H1 (cell line): ENCODE measurements around the gene MMADHC. TPM values are rescaled to one million over a fixed set of nuclear protein-coding genes. Genes with fewer than 3 reads are reported as not detected.

ENCODE experiments used
- CTCF ChIA-PET: fragments of 300-600 bp; sonication (Branson Sonifier 250); formaldehyde crosslinking; loops from one replicate; lab custom pipeline; 2021; ENCODE audit not compliant: partially characterized antibody; lab: Charles Lee
- POLR2A ChIA-PET: fragments of 300-600 bp; sonication (Branson Sonifier 250); formaldehyde crosslinking; loops from one replicate; lab custom pipeline; 2021; ENCODE audit warnings: inconsistent platforms; ENCODE audit not compliant: partially characterized antibody; lab: Charles Lee
- DNase-seq, 2 experiments: peaks; one replicate each; pipeline versions ENCODE4 v3.0.0 to v3.0.0-alpha.2; 2010 to 2022; ENCODE audit warnings: low spot score in 2 of 2, low read depth in 1 of 2, mixed read lengths in 1 of 2
- FAIRE-seq: peaks from 2 replicates; lab custom pipeline; 2011; peaks lifted over from hg19 to GRCh38; lab: Jason Lieb, UNC
- H2AFZ ChIP-seq: 2 replicates; pipeline ENCODE4 v1.8.1; 2012; ENCODE audit warnings: low read length, inconsistent platforms
- H2AK5ac ChIP-seq: 2 replicates; pipeline ENCODE4 v1.6.1; 2013; ENCODE audit warnings: low read depth, low read length
- H2BK120ac ChIP-seq: replicated peaks from 2 replicates; pipeline ENCODE3; 2013; ENCODE audit warnings: low read depth, low read length, inconsistent platforms
- H2BK12ac ChIP-seq: 2 replicates; pipeline ENCODE4 v1.6.1; 2013; ENCODE audit warnings: low read depth, low read length
- H2BK15ac ChIP-seq: 2 replicates; pipeline ENCODE4 v1.6.1; 2013; ENCODE audit warnings: low read length
- H2BK20ac ChIP-seq: 2 replicates; pipeline ENCODE4 v1.6.1; 2013; ENCODE audit warnings: low read length
- H2BK5ac ChIP-seq: 2 replicates; pipeline ENCODE4 v1.6.1; 2013; ENCODE audit warnings: low read depth, low read length
- H3K14ac ChIP-seq: 2 replicates; pipeline ENCODE4 v1.6.1; 2013; ENCODE audit warnings: inconsistent platforms; ENCODE audit not compliant: insufficient read length
- H3K18ac ChIP-seq: 2 replicates; pipeline ENCODE4 v1.6.1; 2013; ENCODE audit warnings: low read length; ENCODE audit errors: extremely low read depth
- H3K23ac ChIP-seq: 2 replicates; pipeline ENCODE4 v1.6.1; 2013; ENCODE audit warnings: inconsistent platforms; ENCODE audit not compliant: insufficient read length
- H3K23me2 ChIP-seq: 2 replicates; pipeline ENCODE4 v1.6.1; 2013; ENCODE audit warnings: low read depth, low read length
- H3K27ac ChIP-seq: 2 replicates; pipeline ENCODE4 v1.6.1; 2011; ENCODE audit warnings: low read depth, low read length, inconsistent platforms
- H3K27me3 ChIP-seq, 4 experiments: replicated peaks in 1 of 4; 1 replicate in 1 of 4; 2 replicates in 3 of 4; pipeline versions ENCODE4 v1.6.1 to v1.8.1; 2011 to 2013; ENCODE audit warnings: low read length in 3 of 4, mild to moderate bottlenecking in 3 of 4, inconsistent platforms in 2 of 4, mixed read lengths in 2 of 4, moderate library complexity in 1 of 4; ENCODE audit not compliant: control insufficient read depth in 3 of 4, insufficient read depth in 3 of 4; ENCODE audit errors: extremely low read depth in 1 of 4
- H3K36me3 ChIP-seq, 4 experiments: 2 replicates each; pipeline versions ENCODE4 v1.6.1 to v1.8.1; 2011 to 2013; ENCODE audit warnings: mild to moderate bottlenecking in 4 of 4, low read length in 3 of 4, moderate library complexity in 2 of 4, control low read depth in 1 of 4, inconsistent platforms in 1 of 4; ENCODE audit not compliant: insufficient read depth in 4 of 4, control insufficient read depth in 2 of 4
- H3K4ac ChIP-seq: replicated peaks from 2 replicates; pipeline ENCODE3; 2013; ENCODE audit warnings: low read length, low read depth, mixed read lengths, inconsistent platforms; ENCODE audit not compliant: insufficient read length
- H3K4me1 ChIP-seq, 4 experiments: replicated peaks in 1 of 4; 1 replicate in 1 of 4; 2 replicates in 3 of 4; pipeline versions ENCODE4 v1.6.1 to v1.8.1; 2011 to 2013; ENCODE audit warnings: low read length in 3 of 4, inconsistent platforms in 2 of 4, mixed read lengths in 1 of 4; ENCODE audit not compliant: insufficient read depth in 4 of 4, control insufficient read depth in 3 of 4
- H3K4me2 ChIP-seq, 2 experiments: 2 replicates each; pipeline versions ENCODE4 v1.6.1 to v1.8.1; 2011 to 2013; ENCODE audit warnings: low read depth in 2 of 2, low read length in 2 of 2, control low read depth in 1 of 2, inconsistent platforms in 1 of 2, mild to moderate bottlenecking in 1 of 2; ENCODE audit not compliant: insufficient read depth in 1 of 2
- H3K4me3 ChIP-seq, 4 experiments: fragments of 200-600, 300-600 bp in 1 of 4; sonication (generic), shearing (Covaris generic), sonication (Bioruptor Twin) in 1 of 4; 2 replicates each; pipeline versions ENCODE4 v1.5.1 to v1.8.1; 2011 to 2016; ENCODE audit warnings: low read length in 4 of 4, low read depth in 3 of 4, control low read depth in 2 of 4, inconsistent platforms in 2 of 4, mild to moderate bottlenecking in 2 of 4, mixed read lengths in 1 of 4, moderate library complexity in 1 of 4; ENCODE audit not compliant: insufficient read depth in 2 of 4; ENCODE audit errors: extremely low read depth in 1 of 4
- H3K56ac ChIP-seq: replicated peaks from 2 replicates; pipeline ENCODE3; 2013; ENCODE audit warnings: low read depth, mild to moderate bottlenecking, mixed read lengths, low read length, inconsistent platforms; ENCODE audit not compliant: insufficient read length
- H3K79me1 ChIP-seq: 2 replicates; pipeline ENCODE4 v1.6.1; 2013; ENCODE audit warnings: low read depth, low read length, control low read depth
- H3K79me2 ChIP-seq, 2 experiments: 2 replicates each; pipeline versions ENCODE4 v1.6.1 to v1.8.1; 2012 to 2013; ENCODE audit warnings: low read length in 2 of 2, mild to moderate bottlenecking in 2 of 2, inconsistent platforms in 1 of 2; ENCODE audit not compliant: insufficient read depth in 2 of 2, control insufficient read depth in 1 of 2
- H3K9ac ChIP-seq, 4 experiments: replicated peaks in 1 of 4; 1 replicate in 1 of 4; 2 replicates in 3 of 4; pipeline versions ENCODE4 v1.6.1 to v1.8.1; 2011 to 2013; ENCODE audit warnings: low read depth in 3 of 4, low read length in 3 of 4, control low read depth in 2 of 4, mild to moderate bottlenecking in 2 of 4, moderate library complexity in 2 of 4, inconsistent platforms in 1 of 4; ENCODE audit errors: extremely low read depth in 1 of 4
- H3K9me3 ChIP-seq, 2 experiments: 2 replicates each; pipeline versions ENCODE4 v1.6.1 to v1.8.1; 2012 to 2013; ENCODE audit warnings: mild to moderate bottlenecking in 2 of 2, moderate library complexity in 2 of 2, control low read depth in 1 of 2, inconsistent platforms in 1 of 2, low read depth in 1 of 2, low read length in 1 of 2, mixed read lengths in 1 of 2; ENCODE audit not compliant: insufficient read depth in 2 of 2
- H4K20me1 ChIP-seq, 2 experiments: replicated peaks in 1 of 2; 2 replicates each; pipeline versions ENCODE3 to v1.8.1; 2011 to 2013; ENCODE audit warnings: inconsistent platforms in 2 of 2, low read length in 2 of 2, mild to moderate bottlenecking in 1 of 2; ENCODE audit not compliant: insufficient read depth in 2 of 2, control insufficient read depth in 1 of 2
- H4K5ac ChIP-seq: 2 replicates; pipeline ENCODE4 v1.6.1; 2013; ENCODE audit warnings: low read length, low read depth, mixed read lengths, inconsistent platforms; ENCODE audit not compliant: insufficient read length
- H4K8ac ChIP-seq: 2 replicates; pipeline ENCODE4 v1.8.0; 2013; ENCODE audit warnings: mild to moderate bottlenecking, moderate library complexity, low read length, inconsistent platforms; ENCODE audit not compliant: insufficient read depth; ENCODE audit errors: extremely low read depth
- H4K91ac ChIP-seq: replicated peaks from 2 replicates; pipeline ENCODE3; 2013; ENCODE audit warnings: low read length, mixed read lengths, inconsistent platforms; ENCODE audit not compliant: insufficient read length
- CEBPB ChIP-seq: IDR thresholded peaks from 2 replicates; pipeline ENCODE4 v1.6.1; 2012; ENCODE audit warnings: low read depth, low read length
- CHD1 ChIP-seq: IDR thresholded peaks from 2 replicates; pipeline ENCODE4 v1.6.1; 2012; ENCODE audit warnings: low read depth, low read length, improper control_type of control experiment
- CTBP2 ChIP-seq: IDR thresholded peaks from 2 replicates; pipeline ENCODE4 v1.7.0; 2011; ENCODE audit warnings: borderline replicate concordance, mild to moderate bottlenecking, moderate library complexity, mixed read lengths, low read length; ENCODE audit not compliant: insufficient read depth, insufficient read length
- FOSL1 ChIP-seq: IDR thresholded peaks from 2 replicates; pipeline ENCODE4 v1.6.1; 2011; ENCODE audit warnings: mild to moderate bottlenecking, low read depth, low read length, moderate library complexity; ENCODE audit not compliant: insufficient read depth
- GTF2F1 ChIP-seq: IDR thresholded peaks from 2 replicates; pipeline ENCODE4 v1.6.1; 2012; ENCODE audit warnings: low read depth, low read length, improper control_type of control experiment, borderline replicate concordance
- HDAC6 ChIP-seq: IDR thresholded peaks from one replicate; pipeline ENCODE4 v1.7.1; 2012; ENCODE audit warnings: low read depth, mild to moderate bottlenecking, inconsistent platforms, low read length, moderate library complexity
- KDM4A ChIP-seq: IDR thresholded peaks from one replicate; pipeline ENCODE4 v1.7.1; 2012; ENCODE audit warnings: low read depth, mild to moderate bottlenecking, moderate library complexity, low read length, inconsistent platforms; ENCODE audit not compliant: severe bottlenecking
- POLR2AphosphoS5 ChIP-seq: IDR thresholded peaks from 2 replicates; pipeline ENCODE4 v1.6.1; 2011; ENCODE audit warnings: low read depth, low read length
- SP2 ChIP-seq: IDR thresholded peaks from 2 replicates; pipeline ENCODE4 v1.6.1; 2012; ENCODE audit warnings: mild to moderate bottlenecking, low read length, inconsistent platforms
- TAF1 ChIP-seq: IDR thresholded peaks from 2 replicates; pipeline ENCODE4 v1.6.1; 2011; ENCODE audit warnings: mild to moderate bottlenecking, low read depth, low read length
- TAF7 ChIP-seq: optimal IDR thresholded peaks from 2 replicates; pipeline ENCODE3; 2011; ENCODE audit warnings: low read depth, mild to moderate bottlenecking, inconsistent platforms, low read length, moderate library complexity, borderline replicate concordance
- TEAD4 ChIP-seq: IDR thresholded peaks from 2 replicates; pipeline ENCODE4 v1.6.1; 2012; ENCODE audit warnings: low read depth, low read length, inconsistent platforms, mixed read lengths
- USF2 ChIP-seq: IDR thresholded peaks from 2 replicates; pipeline ENCODE4 v1.6.1; 2011; ENCODE audit warnings: low read length, improper control_type of control experiment
- WGBS, 2 experiments: shearing (Covaris generic) in 1 of 2; methylation state at CpG; one replicate each; pipeline versions ENCODE4 v1.1.6 to v1.1.7; 2013 to 2015; ENCODE audit warnings: low lambda C conversion rate in 2 of 2, mixed read lengths in 2 of 2, inconsistent platforms in 1 of 2, low coverage in 1 of 2, missing lambda C conversion rate in 1 of 2; ENCODE audit not compliant: insufficient replicate concordance in 2 of 2, insufficient coverage in 1 of 2, insufficient read length in 1 of 2; ENCODE audit errors: extremely low coverage in 1 of 2, missing lambda C conversion rate in 1 of 2; 5-methylcytosine and 5-hydroxymethylcytosine counted together
- polyA plus RNA-seq, 7 experiments: library from polyadenylated mRNA; depleted of rRNA in 3 of 7; stranded (reverse) in 5 of 7; unstranded in 2 of 7; fragments of >200 nt in 5 of 7; fragments of 200-250 nt in 2 of 7; gene quantifications; 1 replicate in 5 of 7; 2 replicates in 1 of 7; 4 replicates in 1 of 7; pipeline versions ENCODE4 v1.2.1 to v1.2.3, GENCODE V29; 2011 to 2013; ENCODE audit warnings: missing spikeins in 2 of 7, mixed read lengths in 2 of 7
- total RNA-seq: library from RNA; stranded (reverse); fragmentation: NEBNext Ultra II Directional; extraction: Animal tissue kit (Norgen Biotek cat#: 25700); gene quantifications from 2 replicates; pipeline ENCODE4 v1.2.1, GENCODE V29; 2021

MMADHC gene
- total and polyA plus RNA-seq, 2 of the 8 experiments (the other 6 are each of a cell fraction or from before 2014, with no cell fraction given): 61.1 to 130 TPM

- Histone ChIP-seq H4K91ac (no peak overlapping the region), H3K56ac (no peak overlapping the region), H4K8ac (no peak overlapping the region), H3K27me3 (no peaks in the 10 kb centered on the region), H3K36me3 (no peaks in the 10 kb centered on the region), H3K23me2 (no peaks in the 10 kb centered on the region; the same call in 1 of the 2 replicates), H3K23ac (no peak overlapping the region), H3K4me2 (no peak overlapping the region), H3K4me3 (no peak overlapping the region), H2BK20ac (no peak overlapping the region), H3K27ac (no peak overlapping the region), H3K9ac (no peak overlapping the region), H2BK15ac (no peak overlapping the region), H3K79me2 (no peaks in the 10 kb centered on the region), H3K14ac (no peak overlapping the region), H3K4me1 (no peaks in the 10 kb centered on the region), H4K20me1 (no peaks in the 10 kb centered on the region), H2AFZ (no peak overlapping the region), H2BK120ac (no peak overlapping the region), H3K79me1 (no peaks in the 10 kb centered on the region), H3K9me3 (no peaks in the 10 kb centered on the region), H2AK5ac (no peak overlapping the region), H2BK5ac (no peak overlapping the region), H3K18ac (no peak overlapping the region), H2BK12ac (no peak overlapping the region), H3K4ac (no peak overlapping the region), H4K5ac (no peak overlapping the region)
- no peak for DNase-seq
- CTCF ChIA-PET: no interaction called here
- 67% methylated on average over 1 of the region's 1 CpG; no CpG with 5 or more reads in 1 of the 2 experiments for WGBS, 2 experiments
- POLR2A ChIA-PET: no interaction called here
- TF ChIP-seq CEBPB (no peak), CHD1 (no peak), GTF2F1 (no peak), HDAC6 (no peak), USF2 (no peak), FOSL1 (no peak), TAF7 (no peak), TAF1 (no peak), TEAD4 (no peak), CTBP2 (no peak), KDM4A (no peak), SP2 (no peak), POLR2AphosphoS5 (no peak)
- no peak for FAIRE-seq
Observed at GRCh38 chr2:149622343-149622742, 34.8 kb upstream of the MMADHC start.
